Measurements from ENCODE around the gene VSIG4. TPM values are rescaled to one million over a fixed set of nuclear protein-coding genes. Genes with fewer than 3 reads are reported as not detected.
"Not testable (repeated sequence)": the region's sequence is repeated elsewhere in the genome, so short reads cannot be mapped to it uniquely, and the experiment has no call there.

The VSIG4 gene
- polyA plus RNA-seq, 1 donor from 2014 or later: not detected

- H3K27me3 Mint-ChIP-seq: no peaks in the 10 kb centered on the region
- H3K36me3 Mint-ChIP-seq: no peaks in the 10 kb centered on the region
- H3K4me3 Mint-ChIP-seq: no peak overlapping the region
- no peak overlapping the region for H3K27ac Mint-ChIP-seq
- no peaks in the 10 kb centered on the region for H3K9me3 Mint-ChIP-seq
- H3K4me1 Mint-ChIP-seq: peaks cover 2 to 12% (median 5%) of the 10 kb centered on the region in 3 donors
Observed at GRCh38 chrX:65993332-65993731, 46.5 kb downstream of the VSIG4 start.

GRCh38 chrX:65990702-65991101, 49.2 kb downstream of the VSIG4 start:
- H3K27ac Mint-ChIP-seq: no peak overlapping the region
- no peaks in the 10 kb centered on the region for H3K36me3 Mint-ChIP-seq
- peaks cover 19 to 26% (median 25%) of the 10 kb centered on the region in 3 donors for H3K4me1 Mint-ChIP-seq
- H3K4me3 Mint-ChIP-seq: peak overlapping the region in 1 of 4 donors; percentile 18
- H3K9me3 Mint-ChIP-seq: no peaks in the 10 kb centered on the region
- H3K27me3 Mint-ChIP-seq: no peaks in the 10 kb centered on the region

- Mint-ChIP-seq H3K4me3 (peak overlapping the region in 1 of 4 donors; percentile 24), H3K27me3 (no peaks in the 10 kb centered on the region), H3K36me3 (peaks cover 4% of the 10 kb centered on the region), H3K4me1 (peaks cover 21 to 30% (median 23%) of the 10 kb centered on the region in 3 donors), H3K27ac (peak overlapping the region in 1 of 3 donors; percentile 85), H3K9me3 (no peaks in the 10 kb centered on the region)
Observed at GRCh38 chrX:65987811-65988210, 52.1 kb downstream of the VSIG4 start.

- H3K27me3 Mint-ChIP-seq: peaks cover 3% of the 10 kb centered on the region
- H3K36me3 Mint-ChIP-seq: peaks cover 4% of the 10 kb centered on the region
- H3K27ac Mint-ChIP-seq: no peak overlapping the region
- H3K4me3 Mint-ChIP-seq: no peak overlapping the region
- H3K4me1 Mint-ChIP-seq: peaks cover 27 to 37% (median 28%) of the 10 kb centered on the region in 3 donors
- H3K9me3 Mint-ChIP-seq: no peaks in the 10 kb centered on the region
Observed at GRCh38 chrX:65985922-65986588, 53.8 kb downstream of the VSIG4 start.

GRCh38 chrX:65985211-65985610, 54.7 kb downstream of the VSIG4 start:
- H3K27me3 Mint-ChIP-seq: peaks cover 3% of the 10 kb centered on the region
- H3K27ac Mint-ChIP-seq: no peak overlapping the region
- peaks cover 4% of the 10 kb centered on the region for H3K36me3 Mint-ChIP-seq
- H3K9me3 Mint-ChIP-seq: no peaks in the 10 kb centered on the region
- peaks cover 27 to 32% (median 28%) of the 10 kb centered on the region in 3 donors for H3K4me1 Mint-ChIP-seq
- no peak overlapping the region for H3K4me3 Mint-ChIP-seq

- H3K4me1 Mint-ChIP-seq, H3K4me3 Mint-ChIP-seq, H3K27ac Mint-ChIP-seq, H3K9me3 Mint-ChIP-seq, H3K36me3 Mint-ChIP-seq: not testable (repeated sequence)
- peaks cover 18% of the 10 kb centered on the region for H3K27me3 Mint-ChIP-seq
Observed at GRCh38 chrX:65977161-65977560, 62.7 kb downstream of the VSIG4 start.

GRCh38 chrX:65976161-65976560, 63.7 kb downstream of the VSIG4 start:
- H3K4me1 Mint-ChIP-seq: no peaks in the 10 kb centered on the region
- no peak overlapping the region for H3K4me3 Mint-ChIP-seq
- peaks cover 2% of the 10 kb centered on the region for H3K36me3 Mint-ChIP-seq
- peaks cover 15% of the 10 kb centered on the region for H3K27me3 Mint-ChIP-seq
- no peak overlapping the region for H3K27ac Mint-ChIP-seq
- peaks cover 0 to 3% (median 0%) of the 10 kb centered on the region in 3 donors for H3K9me3 Mint-ChIP-seq

GRCh38 chrX:65975161-65975751, 64.6 kb downstream of the VSIG4 start:
- not testable (repeated sequence) for H3K9me3 Mint-ChIP-seq, H3K4me1 Mint-ChIP-seq, H3K36me3 Mint-ChIP-seq, H3K27ac Mint-ChIP-seq, H3K4me3 Mint-ChIP-seq
- H3K27me3 Mint-ChIP-seq: peaks cover 15% of the 10 kb centered on the region

Other genes starting within 250 kb of the VSIG4 start
- not detected for gene HEPH, start 124.2 kb upstream of the VSIG4 start, polyA plus RNA-seq